K562 (cell line): ENCODE measurements around the gene SPAG4. TPM values are rescaled to one million over a fixed set of nuclear protein-coding genes. Genes with fewer than 3 reads are reported as not detected.

Experiments
- CBX1 ChIP-seq: sonication (generic); IDR thresholded peaks from 2 replicates; pipeline ENCODE4 v1.6.1; 2016; ENCODE audit warnings: antibody characterized with exemption, low read depth, mild to moderate bottlenecking
- CREB5 ChIP-seq: fragments of 250-450 bp; sonication (Bioruptor Pico); IDR thresholded peaks from 2 replicates; pipeline ENCODE4 v1.5.0; 2020; ENCODE audit warnings: mild to moderate bottlenecking
- CXXC5 ChIP-seq: fragments of 250-450 bp; sonication (Bioruptor Pico); IDR thresholded peaks from 2 replicates; pipeline ENCODE4 v1.8.0; 2022; ENCODE audit warnings: inconsistent platforms, mild to moderate bottlenecking, moderate library complexity
- ELF2 ChIP-seq: fragments of 250-450 bp; sonication (Bioruptor Pico); IDR thresholded peaks from 2 replicates; pipeline ENCODE4 v1.5.0; 2021; ENCODE audit warnings: mild to moderate bottlenecking
- JUND ChIP-seq, 2 experiments: IDR thresholded peaks; 2 replicates in 1 of 2; 3 replicates in 1 of 2; pipeline ENCODE4 v1.6.1; 2011; ENCODE audit warnings: borderline replicate concordance in 2 of 2, low read depth in 2 of 2, low read length in 2 of 2, improper control_type of control experiment in 1 of 2, missing biosample characterization in 1 of 2, missing genetic modification characterization in 1 of 2, missing genetic modification reagents in 1 of 2
- KDM1A ChIP-seq, 2 experiments: fragments of 450-650 bp; IDR thresholded peaks; 2 replicates each; pipeline ENCODE4 v1.6.1; 2016; ENCODE audit warnings: mild to moderate bottlenecking in 2 of 2
- KHSRP ChIP-seq: fragments of 450-650 bp; IDR thresholded peaks from 2 replicates; pipeline ENCODE4 v1.6.1; 2017
- KLF1 ChIP-seq: fragments of 450-650 bp; IDR thresholded peaks from 2 replicates; pipeline ENCODE4 v1.6.1; 2016; ENCODE audit warnings: missing genetic modification characterization, missing compliant biosample characterization
- MYC ChIP-seq, 2 experiments: fragments of 250-450 bp in 1 of 2; sonication (Bioruptor Pico) in 1 of 2; IDR thresholded peaks; 2 replicates each; pipeline versions ENCODE4 v1.5.1 to v1.6.1; 2012 to 2021; ENCODE audit warnings: low read depth in 2 of 2, borderline replicate concordance in 1 of 2, improper control_type of control experiment in 1 of 2, low read length in 1 of 2, mild to moderate bottlenecking in 1 of 2, moderate library complexity in 1 of 2
- NR3C1 ChIP-seq: sonication (generic); formaldehyde crosslinking; IDR thresholded peaks from 2 replicates; pipeline ENCODE4 v1.8.1; 2022; ENCODE audit warnings: missing genetic modification reagents
- NRF1 ChIP-seq, 2 experiments: fragments of 450-650 bp; IDR thresholded peaks in 1 of 2; conservative IDR thresholded peaks in 1 of 2; 2 replicates each; pipeline ENCODE4 v1.6.1; 2014; ENCODE audit warnings: mild to moderate bottlenecking in 2 of 2
- PCBP1 ChIP-seq: fragments of 200-400 bp; formaldehyde crosslinking; IDR thresholded peaks from 2 replicates; pipeline ENCODE4 v1.6.1; 2018; ENCODE audit warnings: mild to moderate bottlenecking, low read depth, low read length; ENCODE audit not compliant: poor library complexity, severe bottlenecking
- RBM14 ChIP-seq: fragments of 200-400 bp; formaldehyde crosslinking; IDR thresholded peaks from 2 replicates; pipeline ENCODE4 v1.6.1; 2018; ENCODE audit warnings: low read depth, mild to moderate bottlenecking, low read length, moderate library complexity, borderline replicate concordance; ENCODE audit not compliant: insufficient read depth
- RCOR1 ChIP-seq, 2 experiments: IDR thresholded peaks; 2 replicates each; pipeline ENCODE4 v1.6.1; 2012; ENCODE audit warnings: low read depth in 2 of 2, low read length in 2 of 2, borderline replicate concordance in 1 of 2, improper control_type of control experiment in 1 of 2
- SMARCA5 ChIP-seq: fragments of 450-650 bp; IDR thresholded peaks from 2 replicates; pipeline ENCODE4 v1.6.1; 2016
- SP1 ChIP-seq: sonication (generic); formaldehyde crosslinking; IDR thresholded peaks from 2 replicates; pipeline ENCODE4 v1.8.1; 2022; ENCODE audit warnings: mild to moderate bottlenecking, missing genetic modification reagents
- TBL1XR1 ChIP-seq, 2 experiments: IDR thresholded peaks; 2 replicates each; pipeline ENCODE4 v1.6.1; 2012; ENCODE audit warnings: improper control_type of control experiment in 2 of 2, low read length in 2 of 2, mild to moderate bottlenecking in 1 of 2
- THAP7 ChIP-seq: fragments of 250-450 bp; sonication (Bioruptor Pico); IDR thresholded peaks from 2 replicates; pipeline ENCODE4 v1.5.0; 2021
- ZBTB33 ChIP-seq: sonication (generic); formaldehyde crosslinking; IDR thresholded peaks from 2 replicates; pipeline ENCODE4 v1.8.1; 2023; ENCODE audit warnings: mild to moderate bottlenecking, missing genetic modification reagents
- ZFX ChIP-seq: sonication (generic); formaldehyde crosslinking; IDR thresholded peaks from 2 replicates; pipeline ENCODE4 v1.8.0; 2022; ENCODE audit warnings: mild to moderate bottlenecking, missing genetic modification reagents, moderate library complexity
- ZNF143 ChIP-seq: sonication (generic); formaldehyde crosslinking; IDR thresholded peaks from 2 replicates; pipeline ENCODE4 v1.9.0; 2022; ENCODE audit warnings: mild to moderate bottlenecking, missing genetic modification reagents
- ZNF311 ChIP-seq: fragments of 250-450 bp; sonication (Bioruptor Pico); IDR thresholded peaks from 2 replicates; pipeline ENCODE4 v1.4.0; 2020; ENCODE audit warnings: mild to moderate bottlenecking, moderate library complexity
- ZNF695 ChIP-seq: fragments of 450-650 bp; formaldehyde crosslinking; IDR thresholded peaks from 2 replicates; pipeline ENCODE4 v1.4.0; 2020; ENCODE audit warnings: mild to moderate bottlenecking, moderate library complexity
- polyA plus RNA-seq, 8 experiments: library from polyadenylated mRNA; depleted of rRNA in 4 of 8; stranded (reverse) in 5 of 8; unstranded in 3 of 8; fragments of >200 nt; fragmentation: Nextera tagmentation in 2 of 8; fragmentation: Illumina TruSeq in 1 of 8; extraction: Ambion mirVana in 2 of 8; extraction: Trizol in 1 of 8; gene quantifications; 2 replicates each; pipeline versions ENCODE4 v1.2.1 to v1.2.3, GENCODE V29; 2011 to 2014; ENCODE audit warnings: inconsistent platforms in 1 of 8, missing spikeins in 1 of 8
- total RNA-seq, 7 experiments: library from RNA; depleted of rRNA in 6 of 7; stranded (reverse); fragments of >200 nt in 6 of 7; fragmentation: Illumina TruSeq in 2 of 7; extraction: Trizol in 2 of 7; gene quantifications; 2 replicates each; pipeline versions ENCODE4 v1.2.1 to v1.2.3, GENCODE V29; 2011 to 2021; ENCODE audit warnings: low replicate concordance in 1 of 7

SPAG4 gene
- total and polyA plus RNA-seq, 9 of the 15 experiments (the other 6 are each of a cell fraction or from before 2014, with no cell fraction given) = 1.6 to 11.4 (median 4.6) TPM

- TF ChIP-seq PCBP1 (peak; percentile 29), KHSRP (peak; percentile 96), KDM1A (IDR thresholded peaks at IDR 0.05) (peak in 1 of 2 experiments; percentile 13; a peak in 1 of 4 replicates), NR3C1 (CRISPR knock-in tag) (0 out of 2 replicates have a peak, but pooled peaks have one; percentile 73), RBM14 (no peak), MYC (IDR thresholded peaks at IDR 0.05; ENCODE audit: low read depth, low read length) (peak; percentile 67), MYC (CRISPR knock-in tag; IDR thresholded peaks at IDR 0.05; ENCODE audit: borderline replicate concordance, low read depth) (no peak), JUND (IDR thresholded peaks at IDR 0.05; ENCODE audit: borderline replicate concordance, low read depth, low read length) (peak; percentile 64), JUND (tag; IDR thresholded peaks at IDR 0.05; ENCODE audit: borderline replicate concordance, low read depth, low read length) (0 out of 3 replicates have a peak, but pooled peaks have one; percentile 26), CBX1 (peak; percentile 42; the same call in 1 of the 2 replicates), RCOR1 (IDR thresholded peaks at IDR 0.05; ENCODE audit: borderline replicate concordance in 1 of 2, low read depth in 2 of 2, low read length in 2 of 2) (peak in 1 of 2 experiments; percentile 42; a peak in 2 of 4 replicates), ZNF143 (CRISPR knock-in tag) (peak; percentile 32; the same call in 1 of the 2 replicates), ELF2 (CRISPR knock-in tag) (peak; percentile 29; the same call in 1 of the 2 replicates), THAP7 (CRISPR knock-in tag) (no peak), CXXC5 (peak; percentile 89), KLF1 (tag) (peak; percentile 60), ZNF311 (CRISPR knock-in tag) (peak; percentile 35; the same call in 1 of the 2 replicates), NRF1 (conservative IDR thresholded peaks at IDR 0.05 in 1 of 2, IDR thresholded peaks at IDR 0.05 in 1 of 2) (peak; percentile 84 to 85), CREB5 (no peak), SMARCA5 (no peak), SP1 (CRISPR knock-in tag) (peak; percentile 70; the same call in 1 of the 2 replicates), ZNF695 (CRISPR knock-in tag) (0 out of 2 replicates have a peak, but pooled peaks have one; percentile 23), ZFX (CRISPR knock-in tag) (peak; percentile 93), TBL1XR1 (IDR thresholded peaks at IDR 0.05; ENCODE audit: low read length in 2 of 2) (peak in 1 of 2 experiments; percentile 74; a peak in 1 of 4 replicates), ZBTB33 (CRISPR knock-in tag) (peak; percentile 49; the same call in 1 of the 2 replicates)
Measured at GRCh38 chr20:35615667-35616464, at the start of gene SPAG4 (continued).
